Thyroid gland (tissue), 4 donors: ENCODE results near the gene NACAD. TPM values are rescaled to one million over a fixed set of nuclear protein-coding genes. Genes with fewer than 3 reads are reported as not detected.

Experiments
- DNase-seq, 2 donors: peaks; one replicate each; pipeline ENCODE4 v3.0.0-alpha.2; 2019
- H3K27ac ChIP-seq, 3 donors: fragments of 200-600 bp; sonication (generic); 1 replicate in 2 of 3; 2 replicates in 1 of 3; pipeline ENCODE4 v1.5.1; 2016 to 2019; ENCODE audit warnings: mild to moderate bottlenecking in 1 of 3, moderate library complexity in 1 of 3
- H3K27me3 ChIP-seq: fragments of 200-600 bp; sonication (generic); one replicate; pipeline ENCODE4 v1.5.1; 2019
- H3K36me3 ChIP-seq, 2 donors: fragments of 200-600 bp; sonication (generic); one replicate each; pipeline ENCODE4 v1.5.1; 2016 to 2019
- H3K4me1 ChIP-seq, 2 donors: fragments of 200-600 bp; sonication (generic); one replicate each; pipeline ENCODE4 v1.5.1; 2017 to 2019
- H3K4me3 ChIP-seq, 3 donors: fragments of 200-600 bp; sonication (generic); replicated peaks in 1 of 3; 1 replicate in 2 of 3; 2 replicates in 1 of 3; pipeline ENCODE4 v1.5.1; 2016; ENCODE audit warnings: mild to moderate bottlenecking in 1 of 3
- H3K9me3 ChIP-seq: fragments of 200-600 bp; sonication (generic); one replicate; pipeline ENCODE4 v1.5.1; 2017
- POLR2A ChIP-seq, 2 donors: fragments of 450-650 bp; IDR thresholded peaks; one replicate each; pipeline ENCODE4 v1.6.1; 2017; ENCODE audit warnings: antibody characterized with exemption in 2 of 2, mild to moderate bottlenecking in 2 of 2, moderate library complexity in 1 of 2
- WGBS, 2 donors: methylation state at CpG; one replicate each; pipeline ENCODE4 v1.1.5; 2017; 5-methylcytosine and 5-hydroxymethylcytosine counted together
- intact Hi-C: fragments of 100-400 bp; cut with DNase I; formaldehyde crosslinking; loops from one replicate; pipeline ENCODE4 v1.15.1; 2023
- total RNA-seq, 4 donors: library from RNA; depleted of rRNA; stranded (reverse); fragments of >200 nt; gene quantifications; one replicate each; pipeline ENCODE4 v1.2.3, GENCODE V29; 2016
- TF ChIP-seq, protein P1 (sequence below), 6 experiments: fragments of 200-600 bp in 3 of 6; fragments of 450-650 bp in 3 of 6; sonication (generic) in 3 of 6; IDR thresholded peaks; one replicate each; pipeline ENCODE4 v1.5.1; 2016 to 2019; ENCODE audit warnings: antibody characterized with exemption in 6 of 6, mild to moderate bottlenecking in 2 of 6, inconsistent platforms in 1 of 6, moderate library complexity in 1 of 6

Gene NACAD
- total RNA-seq, 4 donors from 2014 or later, result 0.54 to 2.3 (median 0.88) TPM

DNA sequence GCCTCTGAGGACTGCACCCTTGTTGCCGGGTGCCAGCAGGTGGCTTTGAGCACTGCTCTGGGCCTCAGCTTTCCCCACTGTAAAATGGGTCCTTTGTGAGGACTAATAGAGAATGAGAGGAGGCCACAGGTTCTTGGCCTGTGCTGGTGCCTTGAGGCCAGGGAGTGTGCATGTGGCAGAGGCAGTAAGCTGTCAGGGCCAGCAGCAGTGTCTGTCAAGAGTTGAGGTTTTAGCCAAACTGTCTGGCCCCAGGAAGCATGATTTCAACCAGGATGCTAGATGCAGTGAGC is 13.5 kb downstream of the NACAD start:
- 91 to 92% methylated on average over 1 of the region's 1 CpG for WGBS, 2 donors
- Histone ChIP-seq H3K4me1 (no peaks in the 10 kb centered on the region), H3K36me3 (peaks cover 38 to 49% of the 10 kb centered on the region in 2 donors), H3K9me3 (no peaks in the 10 kb centered on the region), H3K27ac (no peak overlapping the region), H3K4me3 (no peak overlapping the region), H3K27me3 (no peaks in the 10 kb centered on the region)
- no peak for TF ChIP-seq POLR2A (IDR thresholded peaks at IDR 0.05)
- TF ChIP-seq, protein P1, sequence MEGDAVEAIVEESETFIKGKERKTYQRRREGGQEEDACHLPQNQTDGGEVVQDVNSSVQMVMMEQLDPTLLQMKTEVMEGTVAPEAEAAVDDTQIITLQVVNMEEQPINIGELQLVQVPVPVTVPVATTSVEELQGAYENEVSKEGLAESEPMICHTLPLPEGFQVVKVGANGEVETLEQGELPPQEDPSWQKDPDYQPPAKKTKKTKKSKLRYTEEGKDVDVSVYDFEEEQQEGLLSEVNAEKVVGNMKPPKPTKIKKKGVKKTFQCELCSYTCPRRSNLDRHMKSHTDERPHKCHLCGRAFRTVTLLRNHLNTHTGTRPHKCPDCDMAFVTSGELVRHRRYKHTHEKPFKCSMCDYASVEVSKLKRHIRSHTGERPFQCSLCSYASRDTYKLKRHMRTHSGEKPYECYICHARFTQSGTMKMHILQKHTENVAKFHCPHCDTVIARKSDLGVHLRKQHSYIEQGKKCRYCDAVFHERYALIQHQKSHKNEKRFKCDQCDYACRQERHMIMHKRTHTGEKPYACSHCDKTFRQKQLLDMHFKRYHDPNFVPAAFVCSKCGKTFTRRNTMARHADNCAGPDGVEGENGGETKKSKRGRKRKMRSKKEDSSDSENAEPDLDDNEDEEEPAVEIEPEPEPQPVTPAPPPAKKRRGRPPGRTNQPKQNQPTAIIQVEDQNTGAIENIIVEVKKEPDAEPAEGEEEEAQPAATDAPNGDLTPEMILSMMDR (IDR thresholded peaks at IDR 0.05), result no peak
- DNase-seq, result no peak
- intact Hi-C loops, result no loop called here

DNA sequence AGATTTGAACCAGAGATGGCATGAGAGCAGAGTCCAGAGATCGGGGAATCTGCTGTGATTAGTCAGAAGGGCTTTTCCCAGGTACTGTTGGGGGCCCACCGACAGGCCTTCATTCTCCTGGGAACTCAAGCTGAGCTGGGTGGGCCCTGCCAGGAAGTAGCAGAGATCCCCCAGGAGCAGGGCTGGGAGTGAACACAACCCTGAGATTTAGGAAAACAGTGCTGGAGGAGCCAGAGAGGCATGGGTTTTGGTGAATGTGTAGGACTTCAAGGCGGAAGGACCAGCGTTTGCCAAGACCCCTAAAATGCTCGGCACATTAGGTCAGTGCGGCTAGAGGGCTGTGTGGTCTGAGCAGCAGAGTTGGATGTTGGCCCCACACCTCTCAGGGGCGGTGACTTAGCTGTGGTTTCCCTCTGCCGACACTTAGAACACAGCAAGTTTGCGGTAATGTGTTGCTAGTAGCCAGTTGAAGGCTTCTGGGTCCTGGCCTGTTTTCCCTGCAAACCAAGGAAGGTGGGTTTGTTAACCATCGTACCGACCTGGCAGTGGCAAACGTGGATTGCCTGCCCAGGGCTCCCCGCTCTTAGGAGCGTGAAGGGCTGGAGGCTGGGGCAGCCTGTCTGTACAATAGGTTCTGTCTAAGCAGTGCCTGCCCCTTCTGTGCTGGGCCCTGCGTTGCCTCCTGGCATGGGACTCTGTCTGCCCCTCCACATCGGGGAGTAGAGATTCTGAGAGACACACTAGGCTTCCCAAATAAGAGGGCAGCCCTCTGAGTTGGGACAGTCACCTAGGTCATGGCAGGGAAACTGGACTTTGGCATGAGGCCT is 14.0 kb downstream of the NACAD start:
- no peak for DNase-seq
- intact Hi-C loops, result no loop called here
- H3K36me3 ChIP-seq, result peaks cover 41 to 49% of the 10 kb centered on the region in 2 donors
- H3K9me3 ChIP-seq, result no peaks in the 10 kb centered on the region
- H3K27me3 ChIP-seq, result no peaks in the 10 kb centered on the region
- no peaks in the 10 kb centered on the region for H3K4me1 ChIP-seq
- H3K4me3 ChIP-seq, result no peak overlapping the region
- TF ChIP-seq, protein P1 (IDR thresholded peaks at IDR 0.05), result no peak
- TF ChIP-seq POLR2A (IDR thresholded peaks at IDR 0.05), result no peak
- WGBS, 2 donors, result 90 to 91% methylated on average over 15 to 16 of the region's 16 CpGs
- H3K27ac ChIP-seq, result no peak overlapping the region

DNA sequence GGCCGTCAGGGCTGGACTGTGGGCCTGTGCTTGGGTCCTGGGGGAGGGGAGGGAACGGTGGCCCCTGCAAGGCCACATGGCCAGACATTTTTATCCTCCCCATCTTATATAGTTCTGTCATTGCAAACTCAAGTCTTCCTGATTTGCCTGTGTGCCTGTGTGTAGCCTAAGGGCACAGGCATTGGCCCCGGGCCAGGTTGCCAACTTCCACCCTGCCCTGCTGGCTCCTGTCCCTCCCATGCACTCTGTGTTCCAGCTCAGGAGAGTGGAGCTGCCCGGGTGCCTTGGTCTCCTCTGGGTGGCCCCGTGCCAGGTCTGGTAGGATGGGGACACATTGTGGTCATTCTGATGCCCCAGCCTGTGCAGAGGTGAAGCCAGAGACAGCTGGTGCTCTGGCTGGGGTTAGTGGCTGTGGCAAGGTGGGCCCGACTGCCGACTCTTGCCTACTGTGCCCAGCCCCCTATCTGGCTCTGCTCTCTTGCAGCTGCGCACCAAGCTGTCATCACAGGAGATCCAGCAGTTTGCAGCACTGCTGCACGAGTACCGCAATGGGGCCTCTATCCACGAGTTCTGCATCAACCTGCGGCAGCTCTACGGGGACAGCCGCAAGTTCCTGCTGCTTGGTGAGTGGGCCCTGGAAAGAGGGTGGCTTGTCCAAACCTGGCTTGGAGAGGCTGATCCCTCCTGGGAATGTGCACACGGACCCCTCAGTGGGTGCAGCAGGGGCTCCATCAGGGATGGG is 14.8 kb downstream of the NACAD start:
- no peak overlapping the region for H3K4me3 ChIP-seq
- H3K27ac ChIP-seq, result no peak overlapping the region
- no peak for TF ChIP-seq POLR2A (IDR thresholded peaks at IDR 0.05)
- TF ChIP-seq, protein P1 (IDR thresholded peaks at IDR 0.05), result no peak
- no peaks in the 10 kb centered on the region for H3K4me1 ChIP-seq
- no peaks in the 10 kb centered on the region for H3K27me3 ChIP-seq
- no peaks in the 10 kb centered on the region for H3K9me3 ChIP-seq
- intact Hi-C loops, result no loop called here
- no peak for DNase-seq
- WGBS, 2 donors, result 92 to 94% methylated on average over 13 to 14 of the region's 15 CpGs
- H3K36me3 ChIP-seq, result peaks cover 41 to 49% of the 10 kb centered on the region in 2 donors

DNA sequence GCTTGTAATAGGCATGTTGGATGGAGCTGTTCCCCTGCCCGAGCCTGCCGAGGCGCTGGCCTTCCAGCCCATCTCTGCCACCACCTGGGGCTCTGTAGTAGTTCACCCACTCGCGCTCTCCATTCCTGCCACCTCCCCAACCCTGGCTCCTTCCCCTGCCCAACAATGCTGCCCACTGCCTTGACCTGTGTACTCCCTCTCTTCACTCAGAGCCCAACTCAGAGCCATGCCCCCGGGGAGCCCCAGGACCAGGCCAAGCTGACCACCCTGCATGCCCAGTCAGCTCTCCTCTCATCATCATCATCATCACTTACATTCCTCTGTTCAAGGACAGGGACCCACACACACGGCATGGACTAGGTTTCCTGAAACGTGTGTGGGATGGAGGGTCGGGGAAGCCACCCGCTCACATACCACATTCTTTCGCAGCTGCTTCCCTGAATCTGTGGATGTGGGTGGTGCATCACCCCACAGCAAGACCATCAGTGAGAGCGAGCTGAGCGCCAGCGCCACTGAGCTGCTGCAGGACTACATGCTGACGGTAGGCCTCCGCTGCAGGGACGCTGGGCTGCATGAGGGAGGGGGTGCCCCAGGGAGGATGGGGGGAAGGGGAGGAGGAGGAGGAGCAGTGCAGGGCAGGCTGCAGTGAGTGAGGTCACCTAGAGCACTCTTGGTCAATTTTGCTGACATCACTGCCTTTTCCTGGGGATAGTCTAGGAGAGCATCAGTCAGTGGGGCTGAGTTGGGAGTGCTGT is 15.6 kb downstream of the NACAD start:
- H3K27me3 ChIP-seq, result no peaks in the 10 kb centered on the region
- 87 to 90% methylated on average over 11 to 17 of the region's 17 CpGs for WGBS, 2 donors
- TF ChIP-seq, protein P1 (IDR thresholded peaks at IDR 0.05), result no peak
- no peak for TF ChIP-seq POLR2A (IDR thresholded peaks at IDR 0.05)
- no peaks in the 10 kb centered on the region for H3K9me3 ChIP-seq
- H3K36me3 ChIP-seq, result peaks cover 41 to 49% of the 10 kb centered on the region in 2 donors
- no peak overlapping the region for H3K4me3 ChIP-seq
- no peaks in the 10 kb centered on the region for H3K4me1 ChIP-seq
- no peak for DNase-seq
- H3K27ac ChIP-seq, result no peak overlapping the region
- intact Hi-C loops, result no loop called here
